ENCODE data around the gene DDIAS.

The DDIAS gene

DNA sequence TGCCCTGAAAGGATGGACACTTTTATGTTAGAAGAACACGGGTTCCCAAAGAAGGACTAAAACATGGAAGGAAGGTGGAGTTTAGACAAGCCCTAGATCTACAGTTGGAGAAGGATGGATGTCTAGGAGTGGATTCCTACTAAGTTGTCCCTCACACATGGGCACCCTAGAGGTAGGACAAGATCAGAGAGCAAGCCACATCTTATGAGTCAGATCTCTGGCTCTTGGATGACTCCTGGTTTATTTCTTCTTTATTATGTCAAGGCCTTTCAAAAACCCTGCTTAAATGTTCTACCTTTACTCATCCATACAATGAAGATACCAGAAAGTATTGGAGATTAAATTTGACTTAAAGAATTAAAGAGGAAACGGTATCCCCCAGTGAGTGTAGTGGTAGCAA lies 35.7 kb upstream of the DDIAS start:
- no peak for TF ChIP-seq POLR2AphosphoS5 (IDR thresholded peaks at IDR 0.05; ENCODE audit: low read depth, low read length)

DNA sequence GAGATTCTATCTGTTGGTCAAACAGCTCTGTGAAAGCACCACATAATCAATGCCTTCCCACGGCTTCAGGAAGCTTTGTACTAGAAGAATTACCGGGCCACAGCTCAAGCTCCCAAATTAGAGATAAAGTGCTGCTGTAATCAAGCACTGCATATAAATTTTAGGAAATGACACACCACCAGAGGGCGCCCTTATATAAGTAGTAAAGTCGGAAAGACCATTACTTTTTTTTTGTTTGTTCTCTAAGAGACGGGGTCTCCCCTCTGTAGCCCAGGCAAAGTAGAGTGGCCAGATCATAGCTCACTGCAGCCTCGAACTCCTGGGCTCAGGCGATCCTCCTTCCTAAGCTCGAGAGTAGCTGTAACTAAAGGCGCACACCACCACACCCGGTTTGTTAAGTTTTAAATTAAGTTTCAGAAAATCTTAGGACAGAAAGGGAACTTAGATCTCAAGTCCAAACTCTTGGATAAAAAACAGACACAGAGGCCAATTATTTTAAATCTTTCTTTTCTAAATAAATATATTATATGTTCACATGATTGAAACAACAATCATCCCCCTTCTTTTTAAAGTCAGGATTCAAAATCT lies 33.9 kb upstream of the DDIAS start:
- TF ChIP-seq, protein P1, sequence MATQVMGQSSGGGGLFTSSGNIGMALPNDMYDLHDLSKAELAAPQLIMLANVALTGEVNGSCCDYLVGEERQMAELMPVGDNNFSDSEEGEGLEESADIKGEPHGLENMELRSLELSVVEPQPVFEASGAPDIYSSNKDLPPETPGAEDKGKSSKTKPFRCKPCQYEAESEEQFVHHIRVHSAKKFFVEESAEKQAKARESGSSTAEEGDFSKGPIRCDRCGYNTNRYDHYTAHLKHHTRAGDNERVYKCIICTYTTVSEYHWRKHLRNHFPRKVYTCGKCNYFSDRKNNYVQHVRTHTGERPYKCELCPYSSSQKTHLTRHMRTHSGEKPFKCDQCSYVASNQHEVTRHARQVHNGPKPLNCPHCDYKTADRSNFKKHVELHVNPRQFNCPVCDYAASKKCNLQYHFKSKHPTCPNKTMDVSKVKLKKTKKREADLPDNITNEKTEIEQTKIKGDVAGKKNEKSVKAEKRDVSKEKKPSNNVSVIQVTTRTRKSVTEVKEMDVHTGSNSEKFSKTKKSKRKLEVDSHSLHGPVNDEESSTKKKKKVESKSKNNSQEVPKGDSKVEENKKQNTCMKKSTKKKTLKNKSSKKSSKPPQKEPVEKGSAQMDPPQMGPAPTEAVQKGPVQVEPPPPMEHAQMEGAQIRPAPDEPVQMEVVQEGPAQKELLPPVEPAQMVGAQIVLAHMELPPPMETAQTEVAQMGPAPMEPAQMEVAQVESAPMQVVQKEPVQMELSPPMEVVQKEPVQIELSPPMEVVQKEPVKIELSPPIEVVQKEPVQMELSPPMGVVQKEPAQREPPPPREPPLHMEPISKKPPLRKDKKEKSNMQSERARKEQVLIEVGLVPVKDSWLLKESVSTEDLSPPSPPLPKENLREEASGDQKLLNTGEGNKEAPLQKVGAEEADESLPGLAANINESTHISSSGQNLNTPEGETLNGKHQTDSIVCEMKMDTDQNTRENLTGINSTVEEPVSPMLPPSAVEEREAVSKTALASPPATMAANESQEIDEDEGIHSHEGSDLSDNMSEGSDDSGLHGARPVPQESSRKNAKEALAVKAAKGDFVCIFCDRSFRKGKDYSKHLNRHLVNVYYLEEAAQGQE (IDR thresholded peaks at IDR 0.05; ENCODE audit: insufficient read depth in 1 of 2, low read depth in 2 of 2, low read length in 2 of 2), result no peak
- TF ChIP-seq FOXP2 (optimal IDR thresholded peaks at IDR 0.05; ENCODE audit: borderline replicate concordance, extremely low read depth, extremely low read length, insufficient read depth), result no peak
- TF ChIP-seq TAF1 (IDR thresholded peaks at IDR 0.05; ENCODE audit: borderline replicate concordance, insufficient read depth, low read length), result no peak; the same call in 1 of the 2 replicates
- no peak for TF ChIP-seq POLR2AphosphoS5 (IDR thresholded peaks at IDR 0.05; ENCODE audit: low read depth, low read length)

GRCh38 chr11:82869657-82870056 lies 31.9 kb upstream of the DDIAS start:
- TF ChIP-seq FOXP2 (optimal IDR thresholded peaks at IDR 0.05; ENCODE audit: borderline replicate concordance, extremely low read depth, extremely low read length, insufficient read depth) (no peak), POLR2AphosphoS5 (IDR thresholded peaks at IDR 0.05; ENCODE audit: low read depth, low read length) (no peak), SIN3A (IDR thresholded peaks at IDR 0.05; ENCODE audit: borderline replicate concordance, insufficient read depth, low read length) (no peak), TAF1 (IDR thresholded peaks at IDR 0.05; ENCODE audit: borderline replicate concordance, insufficient read depth, low read length) (no peak)
- TF ChIP-seq, protein P1 (IDR thresholded peaks at IDR 0.05; ENCODE audit: insufficient read depth in 1 of 2, low read depth in 2 of 2, low read length in 2 of 2), result no peak

GRCh38 chr11:82871646-82872045 lies 29.9 kb upstream of the DDIAS start:
- TF ChIP-seq, protein P1 (IDR thresholded peaks at IDR 0.05; ENCODE audit: insufficient read depth in 1 of 2, low read depth in 2 of 2, low read length in 2 of 2), result no peak
- TF ChIP-seq TAF1 (IDR thresholded peaks at IDR 0.05; ENCODE audit: borderline replicate concordance, insufficient read depth, low read length) (no peak), POLR2AphosphoS5 (IDR thresholded peaks at IDR 0.05; ENCODE audit: low read depth, low read length) (no peak), SIN3A (IDR thresholded peaks at IDR 0.05; ENCODE audit: borderline replicate concordance, insufficient read depth, low read length) (no peak), FOXP2 (optimal IDR thresholded peaks at IDR 0.05; ENCODE audit: borderline replicate concordance, extremely low read depth, extremely low read length, insufficient read depth) (no peak)

DNA sequence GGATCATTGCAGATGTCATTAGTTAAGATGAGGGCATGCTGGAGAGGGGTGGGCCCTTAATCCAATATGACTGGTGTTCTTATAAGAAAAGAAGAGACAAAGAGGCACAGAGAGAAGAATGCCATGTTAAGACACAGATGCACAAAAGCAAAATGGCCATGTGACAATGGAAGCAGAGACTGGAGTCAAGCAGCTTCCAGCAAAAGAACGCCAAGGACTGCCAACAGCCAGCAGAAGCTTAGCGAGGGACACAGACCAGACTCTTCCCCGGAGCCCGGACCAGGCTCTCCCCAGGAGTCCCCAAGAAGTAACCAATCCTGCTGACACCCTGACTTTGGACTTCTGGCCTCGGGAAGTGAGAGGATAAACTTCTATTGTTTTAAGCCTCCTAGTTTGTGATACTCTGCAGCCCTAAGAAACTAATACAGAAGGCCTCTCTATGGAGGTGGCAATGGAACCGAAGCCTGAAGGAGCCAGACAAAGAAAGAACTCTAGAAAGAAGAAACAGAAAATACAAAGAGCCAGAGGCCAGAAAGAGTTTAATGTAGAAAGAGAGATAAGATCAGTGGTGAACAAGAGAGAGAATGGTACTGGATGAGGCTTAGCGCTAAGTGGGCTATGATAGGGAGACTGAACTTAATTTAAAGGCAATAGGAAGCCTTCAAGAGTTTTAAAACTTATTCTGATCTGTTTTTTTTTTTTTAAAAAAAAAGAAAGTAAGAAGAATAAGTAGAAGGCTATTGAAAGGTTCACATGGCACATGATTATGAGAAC lies 29.0 kb upstream of the DDIAS start:
- TF ChIP-seq FOXP2 (optimal IDR thresholded peaks at IDR 0.05; ENCODE audit: borderline replicate concordance, extremely low read depth, extremely low read length, insufficient read depth) (no peak), TAF1 (IDR thresholded peaks at IDR 0.05; ENCODE audit: borderline replicate concordance, insufficient read depth, low read length) (no peak), SIN3A (IDR thresholded peaks at IDR 0.05; ENCODE audit: borderline replicate concordance, insufficient read depth, low read length) (no peak), POLR2AphosphoS5 (IDR thresholded peaks at IDR 0.05; ENCODE audit: low read depth, low read length) (no peak)
- TF ChIP-seq, protein P1 (IDR thresholded peaks at IDR 0.05; ENCODE audit: insufficient read depth in 1 of 2, low read depth in 2 of 2, low read length in 2 of 2), result no peak

Measured in PFSK-1 (cell line).